Medulla oblongata (tissue), 1 donor: ENCODE results near the gene R3HDM1.
"Not testable (repeated sequence)": the region's sequence is repeated elsewhere in the genome, so short reads cannot be mapped to it uniquely, and the experiment has no call there.

Experiments
- DNase-seq: peaks from one replicate; pipeline ENCODE4 v3.0.0-alpha.2; 2015; ENCODE audit errors: extremely low spot score

The R3HDM1 gene

GRCh38 chr2:135573620-135574019 is 42.3 kb downstream of the R3HDM1 start:
- DNase-seq = peak; percentile 12

- no peak for DNase-seq
Observed at GRCh38 chr2:135581282-135581681, 50.0 kb downstream of the R3HDM1 start.

- DNase-seq = no peak
Observed at GRCh38 chr2:135582383-135582782, 51.1 kb downstream of the R3HDM1 start.

- peak; percentile 23 for DNase-seq
Observed at GRCh38 chr2:135585586-135585985, 54.3 kb downstream of the R3HDM1 start.

- DNase-seq = no peak
Observed at GRCh38 chr2:135586148-135586547, 54.9 kb downstream of the R3HDM1 start.

GRCh38 chr2:135587958-135588357 is 56.7 kb downstream of the R3HDM1 start:
- no peak for DNase-seq

- DNase-seq = no peak
Observed at GRCh38 chr2:135590619-135591260, 59.5 kb downstream of the R3HDM1 start.

- DNase-seq = peak; percentile 16
Observed at GRCh38 chr2:135600915-135601314, 69.6 kb downstream of the R3HDM1 start.

GRCh38 chr2:135603543-135603942 is 72.3 kb downstream of the R3HDM1 start:
- no peak for DNase-seq

GRCh38 chr2:135607561-135607960 is 76.3 kb downstream of the R3HDM1 start:
- no peak for DNase-seq

- no peak for DNase-seq
Observed at GRCh38 chr2:135612319-135612718, 81.0 kb downstream of the R3HDM1 start.

- no peak for DNase-seq
Observed at GRCh38 chr2:135615404-135615803, 84.1 kb downstream of the R3HDM1 start.

- DNase-seq = no peak
Observed at GRCh38 chr2:135617501-135618015, 86.3 kb downstream of the R3HDM1 start.

GRCh38 chr2:135620198-135620597 is 88.9 kb downstream of the R3HDM1 start:
- DNase-seq = no peak

GRCh38 chr2:135629520-135629919 is 98.2 kb downstream of the R3HDM1 start:
- DNase-seq = no peak

- DNase-seq = not testable (repeated sequence)
Observed at GRCh38 chr2:135630034-135630433, 98.8 kb downstream of the R3HDM1 start.

GRCh38 chr2:135630488-135630887 is 99.2 kb downstream of the R3HDM1 start:
- DNase-seq = no peak

GRCh38 chr2:135633582-135633981 is 102.3 kb downstream of the R3HDM1 start:
- DNase-seq = no peak

- no peak for DNase-seq
Observed at GRCh38 chr2:135635212-135635835, 104.0 kb downstream of the R3HDM1 start.

GRCh38 chr2:135636982-135637381 is 105.7 kb downstream of the R3HDM1 start:
- DNase-seq = no peak

- no peak for DNase-seq
Observed at GRCh38 chr2:135637456-135638087, 106.3 kb downstream of the R3HDM1 start.

GRCh38 chr2:135638825-135639224 is 107.5 kb downstream of the R3HDM1 start:
- no peak for DNase-seq
